Kidney capillary endothelial cell (primary cell): ENCODE data around the gene CNGB1.

Experiments
- DNase-seq: peaks from one replicate; pipeline ENCODE4 v3.0.0-alpha.2; 2018; ENCODE audit warnings: low spot score

The CNGB1 gene

GRCh38 chr16:57972306-57972705 lies 1.4 kb upstream of the CNGB1 start:
- no peak for DNase-seq

- no peak for DNase-seq
Observed at GRCh38 chr16:57971848-57972247, 920 bp upstream of the CNGB1 start.

- DNase-seq: no peak
Observed at GRCh38 chr16:57970319-57970718, 609 bp downstream of the CNGB1 start.

- DNase-seq: no peak
Observed at GRCh38 chr16:57969451-57970123, 1.3 kb downstream of the CNGB1 start.

GRCh38 chr16:57967916-57968315 lies 3.0 kb downstream of the CNGB1 start:
- DNase-seq: no peak

- no peak for DNase-seq
Observed at GRCh38 chr16:57966986-57967385, 3.9 kb downstream of the CNGB1 start.

GRCh38 chr16:57966204-57966771 lies 4.6 kb downstream of the CNGB1 start:
- DNase-seq: no peak

GRCh38 chr16:57964157-57964700 lies 6.7 kb downstream of the CNGB1 start:
- DNase-seq: no peak

- DNase-seq: no peak
Observed at GRCh38 chr16:57962756-57963155, 8.2 kb downstream of the CNGB1 start.

- DNase-seq: no peak
Observed at GRCh38 chr16:57962046-57962445, 8.9 kb downstream of the CNGB1 start.

- no peak for DNase-seq
Observed at GRCh38 chr16:57961538-57961937, 9.4 kb downstream of the CNGB1 start.

- DNase-seq: no peak
Observed at GRCh38 chr16:57960826-57961472, 10.0 kb downstream of the CNGB1 start.

GRCh38 chr16:57960310-57960709 lies 10.6 kb downstream of the CNGB1 start:
- no peak for DNase-seq

- DNase-seq: no peak
Observed at GRCh38 chr16:57959804-57960203, 11.1 kb downstream of the CNGB1 start.

- DNase-seq: no peak
Observed at GRCh38 chr16:57959121-57959520, 11.8 kb downstream of the CNGB1 start.

GRCh38 chr16:57958544-57958943 lies 12.4 kb downstream of the CNGB1 start:
- no peak for DNase-seq

GRCh38 chr16:57957673-57958392 lies 13.1 kb downstream of the CNGB1 start:
- no peak for DNase-seq

- no peak for DNase-seq
Observed at GRCh38 chr16:57956924-57957672, 13.8 kb downstream of the CNGB1 start.

- DNase-seq: no peak
Observed at GRCh38 chr16:57956270-57956808, 14.6 kb downstream of the CNGB1 start.

- DNase-seq: no peak
Observed at GRCh38 chr16:57955572-57956188, 15.2 kb downstream of the CNGB1 start.

GRCh38 chr16:57953857-57954256 lies 17.1 kb downstream of the CNGB1 start:
- no peak for DNase-seq
